Activated naive CD4-positive, alpha-beta T cell treated with anti-CD3 and anti-CD28 coated beads, Interleukin-2, amount 10 ng/mL, durations not matched to agents 7 days and 5 days (primary cell): ENCODE data around the gene UPK2.
"Not testable (repeated sequence)": the region's sequence is repeated elsewhere in the genome, so short reads cannot be mapped to it uniquely, and the experiment has no call there.

Source experiments
- CTCF ChIA-PET: fragments of 350-600 bp; sonication (Branson Sonifier 250); formaldehyde crosslinking; loops from one replicate; lab custom pipeline; 2021; ENCODE audit warnings: antibody characterized with exemption; lab: Charles Lee
- DNase-seq: peaks from one replicate; pipeline ENCODE4 v3.0.0-alpha.2; 2020
- H3K27ac Mint-ChIP-seq: one replicate; pipeline ENCODE4 v1.8.0; 2021; ENCODE audit warnings: mild to moderate bottlenecking, moderate library complexity, mixed read lengths
- H3K27me3 Mint-ChIP-seq: one replicate; pipeline ENCODE4 v1.8.0; 2021; ENCODE audit warnings: mild to moderate bottlenecking, mixed read lengths
- H3K36me3 Mint-ChIP-seq: one replicate; pipeline ENCODE4 v1.8.0; 2021; ENCODE audit warnings: mixed read lengths
- H3K4me1 Mint-ChIP-seq: one replicate; pipeline ENCODE4 v1.8.0; 2021; ENCODE audit warnings: mixed read lengths
- H3K4me3 Mint-ChIP-seq: one replicate; pipeline ENCODE4 v1.8.0; 2021; ENCODE audit warnings: mild to moderate bottlenecking, moderate library complexity, mixed read lengths
- H3K9me3 Mint-ChIP-seq: one replicate; pipeline ENCODE4 v1.8.0; 2021; ENCODE audit warnings: mixed read lengths

Gene UPK2

GRCh38 chr11:118969508-118969907 is 13.4 kb downstream of the UPK2 start:
- H3K36me3 Mint-ChIP-seq, H3K9me3 Mint-ChIP-seq, DNase-seq, H3K4me1 Mint-ChIP-seq, CTCF ChIA-PET, H3K4me3 Mint-ChIP-seq, H3K27ac Mint-ChIP-seq: not testable (repeated sequence)
- peaks cover 35% of the 10 kb centered on the region for H3K27me3 Mint-ChIP-seq

GRCh38 chr11:118971646-118972045 is 15.5 kb downstream of the UPK2 start, which contains the start of gene FOXR1:
Gene FOXR1, plus strand, starts transcription at chr11:118971761. Its CDS starts 171 bp downstream, at chr11:118971932.
- peaks cover 49% of the 10 kb centered on the region for H3K27me3 Mint-ChIP-seq
- DNase-seq = no peak
- CTCF ChIA-PET = no interaction called here
- no peaks in the 10 kb centered on the region for H3K4me1 Mint-ChIP-seq
- H3K27ac Mint-ChIP-seq = no peak within 1 kb of the TSS
- H3K4me3 Mint-ChIP-seq = no peak within 1 kb of the TSS
- H3K36me3 Mint-ChIP-seq = no peaks in the 10 kb centered on the region
- no peaks in the 10 kb centered on the region for H3K9me3 Mint-ChIP-seq

GRCh38 chr11:118973985-118974384 is 17.9 kb downstream of the UPK2 start:
- CTCF ChIA-PET = no interaction called here
- Mint-ChIP-seq H3K4me3 (no peak overlapping the region), H3K9me3 (no peaks in the 10 kb centered on the region), H3K27ac (no peak overlapping the region), H3K4me1 (no peaks in the 10 kb centered on the region), H3K36me3 (no peaks in the 10 kb centered on the region), H3K27me3 (peaks cover 45% of the 10 kb centered on the region)
- DNase-seq = no peak

GRCh38 chr11:118975771-118976709 is 19.9 kb downstream of the UPK2 start:
- H3K4me3 Mint-ChIP-seq = no peak overlapping the region
- H3K36me3 Mint-ChIP-seq = no peaks in the 10 kb centered on the region
- DNase-seq = no peak
- no peaks in the 10 kb centered on the region for H3K9me3 Mint-ChIP-seq
- no peaks in the 10 kb centered on the region for H3K4me1 Mint-ChIP-seq
- peaks cover 52% of the 10 kb centered on the region for H3K27me3 Mint-ChIP-seq
- CTCF ChIA-PET = interaction anchor here (1.6 kb wide), 1 partner anchor 19 kb away, joined by 4 read pairs; no protein-coding TSS in a partner anchor
- H3K27ac Mint-ChIP-seq = no peak overlapping the region

GRCh38 chr11:118979434-118979833 is 23.3 kb downstream of the UPK2 start:
- no peak for DNase-seq
- H3K36me3 Mint-ChIP-seq = no peaks in the 10 kb centered on the region
- no peak overlapping the region for H3K4me3 Mint-ChIP-seq
- CTCF ChIA-PET = interaction anchor here (0.6 kb wide), 1 partner anchor 13 kb away, joined by 4 read pairs; no protein-coding TSS in a partner anchor
- H3K4me1 Mint-ChIP-seq = no peaks in the 10 kb centered on the region
- peaks cover 33% of the 10 kb centered on the region for H3K27me3 Mint-ChIP-seq
- H3K27ac Mint-ChIP-seq = no peak overlapping the region
- no peaks in the 10 kb centered on the region for H3K9me3 Mint-ChIP-seq

GRCh38 chr11:118980191-118980881 is 24.2 kb downstream of the UPK2 start:
- H3K9me3 Mint-ChIP-seq = no peaks in the 10 kb centered on the region
- no peaks in the 10 kb centered on the region for H3K4me1 Mint-ChIP-seq
- CTCF ChIA-PET = no interaction called here
- H3K27ac Mint-ChIP-seq = no peak overlapping the region
- H3K27me3 Mint-ChIP-seq = peaks cover 24% of the 10 kb centered on the region
- no peak overlapping the region for H3K4me3 Mint-ChIP-seq
- H3K36me3 Mint-ChIP-seq = no peaks in the 10 kb centered on the region
- DNase-seq = no peak

GRCh38 chr11:118984337-118984736 is 28.2 kb downstream of the UPK2 start:
- H3K27me3 Mint-ChIP-seq = peaks cover 13% of the 10 kb centered on the region
- CTCF ChIA-PET = interaction anchor here (1.0 kb wide), 1 partner anchor 28 kb away, joined by 3 read pairs; no protein-coding TSS in a partner anchor
- H3K9me3 Mint-ChIP-seq, H3K27ac Mint-ChIP-seq, H3K4me1 Mint-ChIP-seq, H3K4me3 Mint-ChIP-seq, H3K36me3 Mint-ChIP-seq, DNase-seq: not testable (repeated sequence)

- no peak overlapping the region for H3K27ac Mint-ChIP-seq
- no peaks in the 10 kb centered on the region for H3K9me3 Mint-ChIP-seq
- CTCF ChIA-PET = interaction anchor here (1.0 kb wide), 1 partner anchor 28 kb away, joined by 3 read pairs; no protein-coding TSS in a partner anchor
- no peak overlapping the region for H3K4me3 Mint-ChIP-seq
- H3K27me3 Mint-ChIP-seq = peaks cover 8% of the 10 kb centered on the region
- no peak for DNase-seq
- no peaks in the 10 kb centered on the region for H3K36me3 Mint-ChIP-seq
- no peaks in the 10 kb centered on the region for H3K4me1 Mint-ChIP-seq
Measured at GRCh38 chr11:118984825-118985224, 28.7 kb downstream of the UPK2 start.

GRCh38 chr11:118988280-118988679 is 32.2 kb downstream of the UPK2 start:
- H3K27me3 Mint-ChIP-seq = no peaks in the 10 kb centered on the region
- H3K4me1 Mint-ChIP-seq = no peaks in the 10 kb centered on the region
- CTCF ChIA-PET = no interaction called here
- DNase-seq = no peak
- no peaks in the 10 kb centered on the region for H3K9me3 Mint-ChIP-seq
- H3K36me3 Mint-ChIP-seq = peaks cover 5% of the 10 kb centered on the region
- no peak overlapping the region for H3K4me3 Mint-ChIP-seq
- no peak overlapping the region for H3K27ac Mint-ChIP-seq

GRCh38 chr11:118991486-118992038 is 35.5 kb downstream of the UPK2 start:
- peaks cover 11% of the 10 kb centered on the region for H3K36me3 Mint-ChIP-seq
- H3K4me1 Mint-ChIP-seq, CTCF ChIA-PET, H3K9me3 Mint-ChIP-seq, H3K4me3 Mint-ChIP-seq, H3K27ac Mint-ChIP-seq, H3K27me3 Mint-ChIP-seq, DNase-seq: not testable (repeated sequence)

GRCh38 chr11:118996926-118997626 is 41.0 kb downstream of the UPK2 start:
- Mint-ChIP-seq H3K27me3 (no peaks in the 10 kb centered on the region), H3K9me3 (no peaks in the 10 kb centered on the region), H3K4me1 (peaks cover 43% of the 10 kb centered on the region), H3K27ac (peak overlapping the region; percentile 92), H3K36me3 (peaks cover 34% of the 10 kb centered on the region), H3K4me3 (peak overlapping the region; percentile 85)
- CTCF ChIA-PET = interaction anchor here (1.0 to 1.6 kb wide), 5 partner anchors 21 to 102 kb away, joined by 3 to 5 read pairs (median 4); partner anchors contain the start of genes RPS25, SLC37A4 and TRAPPC4
- peak; percentile 56 for DNase-seq

GRCh38 chr11:118997627-118998387 is 41.7 kb downstream of the UPK2 start, which contains the start of gene CENATAC:
Gene CENATAC, plus strand, starts transcription at chr11:118998138. Its CDS starts 60 bp downstream, at chr11:118998198.
- no peaks in the 10 kb centered on the region for H3K27me3 Mint-ChIP-seq
- DNase-seq = peak; percentile 98
- CTCF ChIA-PET = interaction anchor here (1.0 to 1.6 kb wide), 5 partner anchors 20 to 102 kb away, joined by 3 to 5 read pairs (median 4); partner anchors contain the start of genes RPS25, SLC37A4 and TRAPPC4
- H3K4me1 Mint-ChIP-seq = peaks cover 43% of the 10 kb centered on the region
- peak within 1 kb of the TSS; percentile 85 for H3K4me3 Mint-ChIP-seq
- peak within 1 kb of the TSS; percentile 92 for H3K27ac Mint-ChIP-seq
- H3K9me3 Mint-ChIP-seq = no peaks in the 10 kb centered on the region
- H3K36me3 Mint-ChIP-seq = peaks cover 34% of the 10 kb centered on the region

- Mint-ChIP-seq H3K36me3 (peaks cover 35% of the 10 kb centered on the region), H3K9me3 (no peaks in the 10 kb centered on the region), H3K27ac (peak overlapping the region; percentile 92), H3K4me1 (peaks cover 43% of the 10 kb centered on the region), H3K27me3 (no peaks in the 10 kb centered on the region), H3K4me3 (peak overlapping the region; percentile 85)
- DNase-seq = no peak
- CTCF ChIA-PET = interaction anchor here (1.0 to 1.6 kb wide), 2 partner anchors 20 to 68 kb away, joined by 3 to 4 read pairs; partner anchors contain the start of gene RPS25
Measured at GRCh38 chr11:118998388-118998717, 42.3 kb downstream of the UPK2 start.
